Heart right ventricle (tissue), 16 donors: ENCODE measurements around the gene GIMAP4. TPM values are rescaled to one million over a fixed set of nuclear protein-coding genes. Genes with fewer than 3 reads are reported as not detected.

Experiments used
- ATAC-seq, 8 donors: fragments of 200-7000 bp; cut with Tn5 transposase; one replicate each; pipeline ENCODE4 v1.9.1; 2020; ENCODE audit warnings: mild to moderate bottlenecking in 8 of 8, moderate library complexity in 8 of 8, moderate number of reproducible peaks in 1 of 8
- DNase-seq, 2 donors: peaks; one replicate each; pipeline ENCODE4 v3.0.0-alpha.2; 2020
- H3K27ac ChIP-seq, 10 donors: fragments of 200-600 bp; sonication (generic) in 2 of 10; one replicate each; pipeline versions ENCODE4 v1.5.0 to v1.8.0; 2020 to 2022; ENCODE audit warnings: mild to moderate bottlenecking in 3 of 10
- H3K27me3 ChIP-seq, 7 donors: fragments of 200-600 bp; one replicate each; pipeline ENCODE4 v1.8.0; 2021 to 2022; ENCODE audit warnings: mild to moderate bottlenecking in 2 of 7
- H3K36me3 ChIP-seq, 9 donors: fragments of 200-600 bp; sonication (generic) in 1 of 9; one replicate each; pipeline versions ENCODE4 v1.5.0 to v1.8.0; 2020 to 2022; ENCODE audit warnings: mild to moderate bottlenecking in 2 of 9
- H3K4me1 ChIP-seq, 9 donors: fragments of 200-600 bp; sonication (generic) in 1 of 9; one replicate each; pipeline versions ENCODE4 v1.5.0 to v1.8.0; 2020 to 2022; ENCODE audit warnings: mild to moderate bottlenecking in 4 of 9
- H3K4me3 ChIP-seq, 10 donors: fragments of 200-600 bp; sonication (generic) in 2 of 10; one replicate each; pipeline versions ENCODE4 v1.5.0 to v1.8.0; 2020 to 2022; ENCODE audit warnings: mild to moderate bottlenecking in 7 of 10, moderate library complexity in 2 of 10
- H3K9me3 ChIP-seq, 11 donors: fragments of 200-600 bp in 10 of 11; sonication (generic) in 2 of 11; one replicate each; pipeline versions ENCODE4 v1.5.0 to v1.8.0; 2013 to 2022; ENCODE audit warnings: mild to moderate bottlenecking in 2 of 11, control low read depth in 1 of 11, moderate library complexity in 1 of 11
- CTCF ChIP-seq, 9 donors: fragments of 200-600 bp; sonication (generic) in 2 of 9; IDR thresholded peaks; one replicate each; pipeline versions ENCODE4 v1.5.0 to v1.8.0; 2021 to 2022; ENCODE audit warnings: antibody characterized with exemption in 9 of 9, mild to moderate bottlenecking in 5 of 9, moderate library complexity in 1 of 9
- WGBS, 2 donors: extraction: QIAGEN DNeasy Blood & Tissue Kit; methylation state at CpG; one replicate each; pipeline ENCODE4 v1.1.7; 2013; ENCODE audit warnings: inconsistent platforms in 1 of 2; 5-methylcytosine and 5-hydroxymethylcytosine counted together
- intact Hi-C, 10 donors: fragments of 100-400 bp; cut with DNase I; formaldehyde crosslinking; loops; one replicate each; pipeline versions ENCODE4 v1.11.1 to v1.14.2; 2022
- polyA plus RNA-seq, 2 donors: library from polyadenylated mRNA; stranded (reverse); fragments of 200-250 nt; gene quantifications; one replicate each; pipeline ENCODE4 v1.2.3, GENCODE V29; 2013
- total RNA-seq, 10 donors: library from RNA; stranded (reverse); fragmentation: NEBNext Ultra II Directional in 3 of 10; extraction: Animal tissue kit (Norgen Biotek cat#: 25700) in 3 of 10; gene quantifications; one replicate each; pipeline versions ENCODE4 v1.2.1 to v1.2.4, GENCODE V29; 2021 to 2023
- donor health status: Arrhythmogenic right ventricular cardiomyopathy.
- donor health status: ischemic (EF 13 %, LVEDD 7.1; RV severe dilation, severe dysfunction).
- donor health status: healthy with polysubstance abuse.
- donor health status: DM: no; HTN: yes; CAD: no.
- donor health status: DM: no; HTN: no; CAD: no.
- donor health status: ischemic (EF 25% LVEDD 6.9; RV normal size, moderate dysfunction).
- donor health status: ischemic (EF 25% LVEDD 5.7; RV mildly dilated, moderate dysfunction).
- donor health status: healthy.
- donor health status: DM: yes; HTN: yes; CAD: no.
- donor health status: Ischemic cardiomyopathy.
- donor health status: ischemic (EF 35%, LVEDD 5.7; RV mildly dilated, moderate dysfunction).
- donor health status: nonischemic (EF 11% LVEDD 7.7; RV severe dilation, severe dysfunction).
- donor health status: DM: yes; HTN: yes; CAD: no.
- donor health status: PGD.
- donor health status: ischemic (EF 29% LVEDD 5.4; RV normal size, mild dysfunction).
- donor health status: nonischemic (EF 23%, LVEDD 6.1; RV moderate dilation, normal function).

The GIMAP4 gene
- total and polyA plus RNA-seq, 12 donors: 19.7 to 68.6 (median 34.5) TPM

- intact Hi-C loops: loop anchor here in 2 of 10 donors (5.0 kb wide), 3 partner anchors 43 to 233 kb away; partner anchors contain the start of genes GIMAP1 (in 1 of the 2) and GIMAP4 (in 1 of the 2)
- DNase-seq (no peak), ATAC-seq (no peak)
- no peaks in the 10 kb centered on the region for H3K27me3 ChIP-seq
- H3K4me3 ChIP-seq: no peak overlapping the region
- 41 to 68% methylated on average over 2 of the region's 2 CpGs for WGBS, 2 donors
- TF ChIP-seq CTCF (IDR thresholded peaks at IDR 0.05): no peak
- H3K36me3 ChIP-seq: peaks cover 0 to 27% (median 4%) of the 10 kb centered on the region in 9 donors
- H3K9me3 ChIP-seq: peaks cover 0 to 35% (median 6%) of the 10 kb centered on the region in 11 donors
- peak overlapping the region in 1 of 10 donors; percentile 44 for H3K27ac ChIP-seq
- H3K4me1 ChIP-seq: peaks cover 0 to 10% (median 0%) of the 10 kb centered on the region in 9 donors
These were observed 43.2 kb upstream of the GIMAP4 start for GRCh38 chr7:150524018-150524417.

GRCh38 chr7:150531704-150532103 lies 35.5 kb upstream of the GIMAP4 start:
- ATAC-seq: no peak
- Histone ChIP-seq H3K27ac (no peak overlapping the region), H3K4me3 (no peak overlapping the region), H3K9me3 (peaks cover 0 to 56% (median 12%) of the 10 kb centered on the region in 11 donors), H3K27me3 (no peaks in the 10 kb centered on the region), H3K4me1 (no peaks in the 10 kb centered on the region), H3K36me3 (no peaks in the 10 kb centered on the region)
- no peak for TF ChIP-seq CTCF (IDR thresholded peaks at IDR 0.05)
- 94 to 95% methylated on average over 1 of the region's 1 CpG for WGBS, 2 donors
- intact Hi-C loops: no loop called here
- no peak for DNase-seq

- no peak overlapping the region for H3K27ac ChIP-seq
- no peak for DNase-seq
- H3K9me3 ChIP-seq: peaks cover 0 to 67% (median 15%) of the 10 kb centered on the region in 11 donors
- H3K4me1 ChIP-seq: no peaks in the 10 kb centered on the region
- H3K36me3 ChIP-seq: no peaks in the 10 kb centered on the region
- TF ChIP-seq CTCF (IDR thresholded peaks at IDR 0.05): no peak
- no peak overlapping the region for H3K4me3 ChIP-seq
- intact Hi-C loops: no loop called here
- WGBS, 2 donors: 96 to 98% methylated on average over 2 of the region's 2 CpGs
- no peak for ATAC-seq
- H3K27me3 ChIP-seq: no peaks in the 10 kb centered on the region
These were observed 28.9 kb upstream of the GIMAP4 start for GRCh38 chr7:150538259-150538658.

- H3K36me3 ChIP-seq: no peaks in the 10 kb centered on the region
- DNase-seq: no peak
- no peak for ATAC-seq
- TF ChIP-seq CTCF (IDR thresholded peaks at IDR 0.05): no peak
- peaks cover 0 to 34% (median 9%) of the 10 kb centered on the region in 11 donors for H3K9me3 ChIP-seq
- no peak overlapping the region for H3K4me3 ChIP-seq
- H3K4me1 ChIP-seq: peaks cover 0 to 13% (median 0%) of the 10 kb centered on the region in 9 donors
- no peak overlapping the region for H3K27ac ChIP-seq
- H3K27me3 ChIP-seq: no peaks in the 10 kb centered on the region
- intact Hi-C loops: no loop called here
These were observed 14.0 kb upstream of the GIMAP4 start for GRCh38 chr7:150553163-150553562.
